Mesodermal cell (in vitro differentiated cells): ENCODE measurements around the gene METTL25.
A peak's percentile ranks its signal among the peaks of the same experiment; 100 is the strongest.
"Not testable (repeated sequence)": the region's sequence is repeated elsewhere in the genome, so short reads cannot be mapped to it uniquely, and the experiment has no call there.

Experiments used
- H3K27ac ChIP-seq: 2 replicates; pipeline ENCODE4 v1.7.0; 2013; ENCODE audit warnings: mild to moderate bottlenecking, low read depth, low read length, moderate library complexity; ENCODE audit not compliant: severe bottlenecking
- H3K36me3 ChIP-seq: 2 replicates; pipeline ENCODE4 v1.7.1; 2013; ENCODE audit warnings: mild to moderate bottlenecking, low read length, moderate library complexity; ENCODE audit not compliant: control insufficient read depth, insufficient read depth
- H3K4me1 ChIP-seq: one replicate; pipeline ENCODE4 v1.7.1; 2013; ENCODE audit warnings: mild to moderate bottlenecking, low read length; ENCODE audit not compliant: insufficient read depth, control insufficient read depth, poor library complexity, severe bottlenecking
- H3K4me3 ChIP-seq: 2 replicates; pipeline ENCODE4 v1.7.0; 2013; ENCODE audit warnings: low read length, control low read depth, mild to moderate bottlenecking; ENCODE audit not compliant: insufficient read depth, poor library complexity, severe bottlenecking; ENCODE audit errors: extremely low read depth
- H3K9me3 ChIP-seq: 2 replicates; pipeline ENCODE4 v1.7.1; 2013; ENCODE audit warnings: mild to moderate bottlenecking, low read length, moderate library complexity; ENCODE audit not compliant: control insufficient read depth
- WGBS, 2 experiments: methylation state at CpG; one replicate each; pipeline ENCODE4 v1.1.5; 2013; ENCODE audit warnings: missing lambda C conversion rate in 2 of 2; ENCODE audit not compliant: insufficient coverage in 2 of 2; 5-methylcytosine and 5-hydroxymethylcytosine counted together

The METTL25 gene

GRCh38 chr12:82357340-82357739, 989 bp upstream of the METTL25 start:
- peak overlapping the region; percentile 83 for H3K4me3 ChIP-seq
- no peaks in the 10 kb centered on the region for H3K4me1 ChIP-seq
- H3K36me3 ChIP-seq, result peaks cover 26% of the 10 kb centered on the region
- WGBS, 2 experiments, result 78% methylated on average over 1 of the region's 4 CpGs
- no peaks in the 10 kb centered on the region for H3K9me3 ChIP-seq
- H3K27ac ChIP-seq, result peak overlapping the region; percentile 97

GRCh38 chr12:82357845-82358199, 507 bp upstream of the METTL25 start:
- H3K27ac ChIP-seq, result peak overlapping the region; percentile 97
- peak overlapping the region; percentile 83 for H3K4me3 ChIP-seq
- WGBS, 2 experiments, result 0 to 1% methylated on average over 6 to 7 of the region's 10 CpGs
- no peaks in the 10 kb centered on the region for H3K4me1 ChIP-seq
- peaks cover 23% of the 10 kb centered on the region for H3K36me3 ChIP-seq
- no peaks in the 10 kb centered on the region for H3K9me3 ChIP-seq

GRCh38 chr12:82359115-82359478, 768 bp downstream of the METTL25 start:
- Histone ChIP-seq H3K4me3 (peak overlapping the region; percentile 83), H3K27ac (no peak overlapping the region)
- 34 to 58% methylated on average over 3 to 4 of the region's 4 CpGs for WGBS, 2 experiments

GRCh38 chr12:82360834-82361233, 2.5 kb downstream of the METTL25 start:
- WGBS, 2 experiments, result 100% methylated on average over 8 to 10 of the region's 11 CpGs
- not testable (repeated sequence) for H3K4me3 ChIP-seq, H3K4me1 ChIP-seq, H3K27ac ChIP-seq, H3K9me3 ChIP-seq
- peaks cover 10% of the 10 kb centered on the region for H3K36me3 ChIP-seq

More at GRCh38 chr12:82359115-82359478, 768 bp downstream of the METTL25 start:
- H3K9me3 ChIP-seq, result no peaks in the 10 kb centered on the region
- H3K4me1 ChIP-seq, result no peaks in the 10 kb centered on the region
- peaks cover 22% of the 10 kb centered on the region for H3K36me3 ChIP-seq

GRCh38 chr12:82361461-82361915, 3.2 kb downstream of the METTL25 start:
- no peaks in the 10 kb centered on the region for H3K4me1 ChIP-seq
- H3K27ac ChIP-seq, result no peak overlapping the region
- H3K36me3 ChIP-seq, result peaks cover 4% of the 10 kb centered on the region
- no peak overlapping the region for H3K4me3 ChIP-seq
- WGBS, 2 experiments, result 81 to 90% methylated on average over 15 to 18 of the region's 22 CpGs
- no peaks in the 10 kb centered on the region for H3K9me3 ChIP-seq

GRCh38 chr12:82363990-82364389, 5.7 kb downstream of the METTL25 start:
- no peaks in the 10 kb centered on the region for H3K4me1 ChIP-seq
- H3K36me3 ChIP-seq, result no peaks in the 10 kb centered on the region
- H3K9me3 ChIP-seq, result no peaks in the 10 kb centered on the region
- H3K4me3 ChIP-seq, result no peak overlapping the region
- H3K27ac ChIP-seq, result no peak overlapping the region
- 90 to 100% methylated on average over 1 to 3 of the region's 4 CpGs for WGBS, 2 experiments

GRCh38 chr12:82366197-82366596, 7.9 kb downstream of the METTL25 start:
- no peak overlapping the region for H3K27ac ChIP-seq
- H3K36me3 ChIP-seq, result no peaks in the 10 kb centered on the region
- WGBS, 2 experiments, result no CpG with 5 or more reads among the region's 1 CpG
- no peaks in the 10 kb centered on the region for H3K9me3 ChIP-seq
- no peak overlapping the region for H3K4me3 ChIP-seq
- no peaks in the 10 kb centered on the region for H3K4me1 ChIP-seq

GRCh38 chr12:82375201-82375600, 16.9 kb downstream of the METTL25 start:
- H3K9me3 ChIP-seq, result no peaks in the 10 kb centered on the region
- H3K36me3 ChIP-seq, result peaks cover 4% of the 10 kb centered on the region
- no peak overlapping the region for H3K27ac ChIP-seq
- H3K4me3 ChIP-seq, result no peak overlapping the region
- WGBS, 2 experiments, result 86 to 89% methylated on average over 1 of the region's 2 CpGs
- H3K4me1 ChIP-seq, result no peaks in the 10 kb centered on the region

GRCh38 chr12:82378997-82379396, 20.7 kb downstream of the METTL25 start:
- no peaks in the 10 kb centered on the region for H3K9me3 ChIP-seq

GRCh38 chr12:82383930-82384552, 25.7 kb downstream of the METTL25 start:
- no peak overlapping the region for H3K4me3 ChIP-seq
- WGBS, 2 experiments, result no CpG with 5 or more reads among the region's 2 CpGs
- no peaks in the 10 kb centered on the region for H3K9me3 ChIP-seq
- H3K4me1 ChIP-seq, result no peaks in the 10 kb centered on the region
- no peaks in the 10 kb centered on the region for H3K36me3 ChIP-seq
- H3K27ac ChIP-seq, result no peak overlapping the region

More at GRCh38 chr12:82378997-82379396, 20.7 kb downstream of the METTL25 start:
- Histone ChIP-seq H3K27ac (no peak overlapping the region), H3K4me3 (no peak overlapping the region), H3K36me3 (peaks cover 4% of the 10 kb centered on the region), H3K4me1 (no peaks in the 10 kb centered on the region)

- no peaks in the 10 kb centered on the region for H3K36me3 ChIP-seq
- H3K9me3 ChIP-seq, result no peaks in the 10 kb centered on the region
- H3K4me1 ChIP-seq, result no peaks in the 10 kb centered on the region
- no peak overlapping the region for H3K27ac ChIP-seq
- H3K4me3 ChIP-seq, result no peak overlapping the region
These were observed 40.5 kb downstream of the METTL25 start for GRCh38 chr12:82398879-82399278.
